Stomach (tissue), 8 donors: Measurements from ENCODE around the gene C17orf114.

Experiments used
- DNase-seq, 2 donors: peaks; one replicate each; pipeline versions ENCODE4 v3.0.0 to v3.0.0-alpha.2; 2013 to 2019
- H3K27ac ChIP-seq, 5 donors: fragments of 200-600 bp in 4 of 5; sonication (generic) in 4 of 5; one replicate each; pipeline ENCODE4 v1.5.1; 2013 to 2019; ENCODE audit warnings: mild to moderate bottlenecking in 1 of 5, moderate library complexity in 1 of 5
- H3K27me3 ChIP-seq, 3 donors: fragments of 200-600 bp; sonication (generic); one replicate each; pipeline ENCODE4 v1.5.1; 2017 to 2019; ENCODE audit warnings: mixed run types in 1 of 3
- H3K36me3 ChIP-seq, 4 donors: fragments of 200-600 bp; sonication (generic); 1 replicate in 3 of 4; 2 replicates in 1 of 4; pipeline ENCODE4 v1.5.1; 2016 to 2019
- H3K4me1 ChIP-seq, 4 donors: fragments of 200-600 bp; sonication (generic); one replicate each; pipeline ENCODE4 v1.5.1; 2016 to 2019
- H3K4me3 ChIP-seq, 4 donors: fragments of 200-600 bp; sonication (generic) in 3 of 4; one replicate each; pipeline ENCODE4 v1.5.1; 2016 to 2019; ENCODE audit warnings: mild to moderate bottlenecking in 1 of 4
- H3K9me3 ChIP-seq, 4 donors: fragments of 200-600 bp; sonication (generic); one replicate each; pipeline ENCODE4 v1.5.1; 2016 to 2019
- CTCF ChIP-seq, 7 experiments: fragments of 450-650 bp in 4 of 7; fragments of 200-600 bp in 3 of 7; sonication (generic) in 3 of 7; IDR thresholded peaks; one replicate each; pipeline ENCODE4 v1.5.1; 2016 to 2019; ENCODE audit warnings: antibody characterized with exemption in 7 of 7, control low read depth in 2 of 7, mild to moderate bottlenecking in 1 of 7
- EP300 ChIP-seq: sonication (generic); formaldehyde crosslinking; IDR thresholded peaks from one replicate; pipeline ENCODE4 v1.6.1; 2017; ENCODE audit warnings: antibody characterized with exemption
- POLR2A ChIP-seq, 4 donors: fragments of 450-650 bp; IDR thresholded peaks; one replicate each; pipeline ENCODE4 v1.6.1; 2016; ENCODE audit warnings: antibody characterized with exemption in 4 of 4, control low read depth in 2 of 4, mild to moderate bottlenecking in 1 of 4, moderate library complexity in 1 of 4
- POLR2AphosphoS5 ChIP-seq, 3 donors: sonication (generic); formaldehyde crosslinking; IDR thresholded peaks; one replicate each; pipeline ENCODE4 v1.6.1; 2016; ENCODE audit warnings: antibody characterized with exemption in 3 of 3
- WGBS, 5 donors: extraction: QIAGEN DNeasy Blood & Tissue Kit in 3 of 5; methylation state at CpG; one replicate each; pipeline versions ENCODE4 v1.1.5 to v1.1.7; 2013 to 2018; 5-methylcytosine and 5-hydroxymethylcytosine counted together
- intact Hi-C: fragments of 100-400 bp; cut with DNase I; formaldehyde crosslinking; loops from one replicate; pipeline ENCODE4 v1.15.1; 2023; ENCODE audit warnings: low total_unique reads
- donor health status: healthy with polysubstance abuse.
- donor health status: Bipolar disorder and iron deficiency.
- donor health status: healthy.

Gene C17orf114

GRCh38 chr17:4788159-4788806, 13.8 kb downstream of the C17orf114 start:
- no peak for DNase-seq
- WGBS, 5 donors = 73 to 83% (median 77%) methylated on average over 14 of the region's 14 CpGs
- H3K27ac ChIP-seq = peak overlapping the region in 2 of 5 donors; percentile 98
- H3K4me3 ChIP-seq = peak overlapping the region in 3 of 4 donors; percentile 54 to 76 (median 64)
- H3K36me3 ChIP-seq = no peaks in the 10 kb centered on the region
- intact Hi-C loops = loop anchor here (5.0 to 10.0 kb wide), 3 partner anchors 53 to 94 kb away; partner anchors contain the start of genes CXCL16, MED11, PELP1 and ZMYND15
- peaks cover 39 to 59% (median 48%) of the 10 kb centered on the region in 4 donors for H3K4me1 ChIP-seq
- H3K27me3 ChIP-seq = peaks cover 0 to 39% (median 12%) of the 10 kb centered on the region in 3 donors
- no peak for TF ChIP-seq POLR2A (IDR thresholded peaks at IDR 0.05)
- no peak for TF ChIP-seq CTCF (IDR thresholded peaks at IDR 0.05)
- TF ChIP-seq POLR2AphosphoS5 (IDR thresholded peaks at IDR 0.05) = no peak
- TF ChIP-seq EP300 = no peak
- H3K9me3 ChIP-seq = no peaks in the 10 kb centered on the region

GRCh38 chr17:4786516-4786915, 15.6 kb downstream of the C17orf114 start:
- Histone ChIP-seq H3K9me3 (no peaks in the 10 kb centered on the region), H3K27ac (peak overlapping the region in 1 of 5 donors; percentile 37), H3K4me1 (peaks cover 39 to 59% (median 48%) of the 10 kb centered on the region in 4 donors), H3K36me3 (no peaks in the 10 kb centered on the region), H3K27me3 (peaks cover 0 to 57% (median 17%) of the 10 kb centered on the region in 3 donors), H3K4me3 (peak overlapping the region; percentile 18 to 33 (median 32))
- intact Hi-C loops = loop anchor here (5.0 to 10.0 kb wide), 3 partner anchors 52 to 96 kb away; partner anchors contain the start of genes CXCL16, MED11, PELP1 and ZMYND15
- no peak for TF ChIP-seq CTCF (IDR thresholded peaks at IDR 0.05)
- TF ChIP-seq EP300 = no peak
- no peak for TF ChIP-seq POLR2AphosphoS5 (IDR thresholded peaks at IDR 0.05)
- no peak for TF ChIP-seq POLR2A (IDR thresholded peaks at IDR 0.05)
- peak in 1 of 2 donors; percentile 38 for DNase-seq
- WGBS, 5 donors = 14 to 26% (median 16%) methylated on average over 6 of the region's 6 CpGs

- WGBS, 5 donors = 1 to 12% (median 8%) methylated on average over 11 to 24 of the region's 24 CpGs
- Histone ChIP-seq H3K4me3 (peak within 1 kb of the TSS; percentile 18 to 33 (median 32)), H3K4me1 (peaks cover 39 to 58% (median 48%) of the 10 kb centered on the region in 4 donors), H3K27ac (peak within 1 kb of the TSS in 2 of 5 donors; percentile 1 to 37), H3K27me3 (peaks cover 0 to 61% (median 17%) of the 10 kb centered on the region in 3 donors), H3K36me3 (no peaks in the 10 kb centered on the region), H3K9me3 (no peaks in the 10 kb centered on the region)
- TF ChIP-seq CTCF (IDR thresholded peaks at IDR 0.05) (no peak), POLR2AphosphoS5 (IDR thresholded peaks at IDR 0.05) (no peak), EP300 (no peak), POLR2A (IDR thresholded peaks at IDR 0.05) (no peak)
- DNase-seq = peak in 1 of 2 donors; percentile 51
- intact Hi-C loops = loop anchor here (5.0 to 10.0 kb wide), 3 partner anchors 51 to 96 kb away; partner anchors contain the start of genes CXCL16, MED11, PELP1 and ZMYND15
Measured at GRCh38 chr17:4786106-4786511, 16.0 kb downstream of the C17orf114 start, which contains the start of gene VMO1. Gene VMO1 (minus strand): TSS chr17:4786364. CDS start chr17:4786352, 12 bp downstream.

GRCh38 chr17:4785311-4786105, 16.6 kb downstream of the C17orf114 start:
- H3K27ac ChIP-seq = peak overlapping the region in 1 of 5 donors; percentile 1
- TF ChIP-seq EP300 = no peak
- TF ChIP-seq POLR2AphosphoS5 (IDR thresholded peaks at IDR 0.05) = no peak
- no peak for TF ChIP-seq CTCF (IDR thresholded peaks at IDR 0.05)
- TF ChIP-seq POLR2A (IDR thresholded peaks at IDR 0.05) = no peak
- peaks cover 39 to 52% (median 46%) of the 10 kb centered on the region in 4 donors for H3K4me1 ChIP-seq
- WGBS, 5 donors = 14 to 27% (median 22%) methylated on average over 33 to 61 of the region's 61 CpGs
- H3K9me3 ChIP-seq = no peaks in the 10 kb centered on the region
- H3K27me3 ChIP-seq = peaks cover 0 to 67% (median 17%) of the 10 kb centered on the region in 3 donors
- intact Hi-C loops = loop anchor here (5.0 to 10.0 kb wide), 3 partner anchors 51 to 97 kb away; partner anchors contain the start of genes CXCL16, MED11, PELP1 and ZMYND15
- no peaks in the 10 kb centered on the region for H3K36me3 ChIP-seq
- H3K4me3 ChIP-seq = peak overlapping the region; percentile 18 to 33 (median 32)
- DNase-seq = peak in 1 of 2 donors; percentile 55
